Astrocyte of the cerebellum (primary cell): ENCODE results near the gene SMOC2.
"Not testable (repeated sequence)": the region's sequence is repeated elsewhere in the genome, so short reads cannot be mapped to it uniquely, and the experiment has no call there.

Source experiments
- DNase-seq: peaks from one replicate; pipeline ENCODE4 v3.0.0-alpha.2; 2011; ENCODE audit warnings: low read depth
- H3K4me3 ChIP-seq: 2 replicates; pipeline ENCODE4 v1.5.1; 2011; ENCODE audit warnings: mild to moderate bottlenecking, low read depth, low read length, moderate library complexity
- CTCF ChIP-seq: IDR thresholded peaks from 2 replicates; pipeline ENCODE4 v1.5.1; 2012; ENCODE audit warnings: low read length, low read depth, moderate library complexity, mild to moderate bottlenecking; ENCODE audit errors: missing control alignments
- in situ Hi-C: cut with HindIII; loops from 2 replicates; pipeline ENCODE4 v1.10.0; 2017; ENCODE audit warnings: low sequenced_read_pairs

SMOC2 gene

GRCh38 chr6:168676552-168677322, 235.8 kb downstream of the SMOC2 start:
- no peak for DNase-seq
- no peak overlapping the region for H3K4me3 ChIP-seq
- in situ Hi-C loops, result no loop called here
- TF ChIP-seq CTCF, result no peak

GRCh38 chr6:168677323-168677781, 236.4 kb downstream of the SMOC2 start:
- in situ Hi-C loops, H3K4me3 ChIP-seq, DNase-seq: not testable (repeated sequence)

- no peak overlapping the region for H3K4me3 ChIP-seq
- in situ Hi-C loops, result no loop called here
- no peak for TF ChIP-seq CTCF
- DNase-seq, result no peak
These were observed 237.1 kb downstream of the SMOC2 start for GRCh38 chr6:168678077-168678476.

- in situ Hi-C loops, result no loop called here
- H3K4me3 ChIP-seq, result no peak overlapping the region
- no peak for TF ChIP-seq CTCF
- no peak for DNase-seq
These were observed 237.6 kb downstream of the SMOC2 start for GRCh38 chr6:168678588-168678987.

- H3K4me3 ChIP-seq, result no peak overlapping the region
- in situ Hi-C loops, result no loop called here
- no peak for DNase-seq
- no peak for TF ChIP-seq CTCF
These were observed 240.8 kb downstream of the SMOC2 start for GRCh38 chr6:168681748-168682147.

GRCh38 chr6:168683621-168684020, 242.6 kb downstream of the SMOC2 start:
- in situ Hi-C loops, result no loop called here
- DNase-seq, result no peak
- H3K4me3 ChIP-seq, result no peak overlapping the region
- TF ChIP-seq CTCF, result no peak

GRCh38 chr6:168684471-168684870, 243.5 kb downstream of the SMOC2 start:
- no peak overlapping the region for H3K4me3 ChIP-seq
- in situ Hi-C loops, result no loop called here
- DNase-seq, result no peak
- no peak for TF ChIP-seq CTCF
